G401.6 (cell line): ENCODE results near the gene RSPH9.

Experiments used
- FAIRE-seq: peaks from 2 replicates; lab custom pipeline; 2012; peaks lifted over from hg19 to GRCh38; lab: Jason Lieb, UNC

Gene RSPH9

GRCh38 chr6:43644940-43645612 lies at the start of gene RSPH9:
Gene RSPH9, plus strand, starts transcription at chr6:43645036. Its CDS starts 63 bp downstream, at chr6:43645099.
- peak; percentile 74 for FAIRE-seq

GRCh38 chr6:43600595-43600994 lies 44.2 kb upstream of the RSPH9 start:
- no peak for FAIRE-seq

- FAIRE-seq = no peak
These were observed 40.7 kb upstream of the RSPH9 start for GRCh38 chr6:43604174-43604573.

GRCh38 chr6:43606019-43606418 lies 38.8 kb upstream of the RSPH9 start:
- no peak for FAIRE-seq

- peak; percentile 95 for FAIRE-seq
These were observed 36.5 kb upstream of the RSPH9 start for GRCh38 chr6:43608310-43608763.

- no peak for FAIRE-seq
These were observed 36.0 kb upstream of the RSPH9 start for GRCh38 chr6:43608807-43609206.

- no peak for FAIRE-seq
These were observed 35.4 kb upstream of the RSPH9 start for GRCh38 chr6:43609402-43609801.

GRCh38 chr6:43610431-43610830 lies 34.4 kb upstream of the RSPH9 start:
- FAIRE-seq = no peak

GRCh38 chr6:43613721-43614395 lies 31.0 kb upstream of the RSPH9 start:
- FAIRE-seq = no peak

- FAIRE-seq = no peak
These were observed 30.5 kb upstream of the RSPH9 start for GRCh38 chr6:43614396-43614730.

GRCh38 chr6:43616725-43617472 lies 27.9 kb upstream of the RSPH9 start:
- FAIRE-seq = no peak

- no peak for FAIRE-seq
These were observed 23.6 kb upstream of the RSPH9 start for GRCh38 chr6:43621078-43621835.

- FAIRE-seq = no peak
These were observed 23.0 kb upstream of the RSPH9 start for GRCh38 chr6:43621836-43622180.

- no peak for FAIRE-seq
These were observed 22.3 kb upstream of the RSPH9 start for GRCh38 chr6:43622541-43622940.

GRCh38 chr6:43623880-43624785 lies 20.7 kb upstream of the RSPH9 start:
- FAIRE-seq = no peak

- no peak for FAIRE-seq
These were observed 20.0 kb upstream of the RSPH9 start for GRCh38 chr6:43624786-43625288.

- FAIRE-seq = no peak
These were observed 19.3 kb upstream of the RSPH9 start for GRCh38 chr6:43625393-43625992.

GRCh38 chr6:43627008-43627825 lies 17.6 kb upstream of the RSPH9 start:
- no peak for FAIRE-seq

GRCh38 chr6:43628393-43629103 lies 16.3 kb upstream of the RSPH9 start:
- FAIRE-seq = no peak
